Measurements from ENCODE around the gene PHC1.

PHC1 gene

DNA sequence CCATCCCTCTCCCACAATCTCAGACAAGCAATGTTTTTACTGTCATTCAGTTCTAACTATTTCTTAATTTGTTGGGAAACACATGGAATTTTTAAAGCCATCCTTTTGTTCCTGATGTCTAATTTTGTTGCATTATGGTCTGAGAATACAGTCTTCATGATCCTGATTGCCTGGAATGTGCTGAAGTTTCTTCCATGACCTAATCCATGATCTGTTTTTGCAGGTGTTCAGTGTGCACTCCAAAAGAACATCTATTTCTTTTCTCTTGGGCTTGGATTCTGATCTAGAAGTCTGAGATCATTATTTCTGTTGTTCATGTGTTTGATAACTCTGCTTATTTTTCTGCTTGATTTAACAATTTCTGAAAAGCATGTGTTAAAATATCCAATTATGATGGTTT lies 43.2 kb upstream of the PHC1 start:
- Histone ChIP-seq H3K27me3 (ENCODE audit: insufficient read depth, poor library complexity, severe bottlenecking) (no peaks in the 10 kb centered on the region), H3K27ac (ENCODE audit: poor library complexity, severe bottlenecking) (no peak overlapping the region), H3K4me1 (ENCODE audit: insufficient read depth, poor library complexity, severe bottlenecking) (no peaks in the 10 kb centered on the region), H3K4me3 (ENCODE audit: severe bottlenecking) (no peak overlapping the region), H3K36me3 (ENCODE audit: low read depth) (no peaks in the 10 kb centered on the region), H3K9me3 (ENCODE audit: severe bottlenecking) (no peaks in the 10 kb centered on the region)
- TF ChIP-seq CTCF (IDR thresholded peaks at IDR 0.05; ENCODE audit: poor library complexity, severe bottlenecking): no peak
- DNase-seq (ENCODE audit: low spot score): no peak
- no peak for ATAC-seq (ENCODE audit: low read depth)

DNA sequence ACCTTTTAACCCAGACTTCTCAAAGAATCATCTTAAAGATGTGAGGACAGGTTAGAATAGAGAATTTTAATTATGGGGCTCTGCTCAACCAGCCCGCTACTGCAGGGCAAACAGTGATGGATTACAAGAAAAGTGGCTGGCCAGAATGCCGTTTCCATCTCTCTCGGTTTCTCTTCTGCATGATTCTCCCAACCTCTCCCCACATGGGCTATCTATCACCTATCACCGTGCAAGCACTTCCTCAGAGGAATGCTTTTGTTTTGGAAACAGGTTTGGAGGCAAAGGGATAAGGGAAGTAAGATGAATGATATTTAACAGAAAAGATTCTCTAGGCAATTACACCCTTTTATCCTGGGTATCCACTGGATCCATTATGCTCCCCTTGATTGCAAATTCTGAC lies 37.4 kb upstream of the PHC1 start:
- no peaks in the 10 kb centered on the region for H3K4me1 ChIP-seq (ENCODE audit: insufficient read depth, poor library complexity, severe bottlenecking)
- H3K27me3 ChIP-seq (ENCODE audit: insufficient read depth, poor library complexity, severe bottlenecking): no peaks in the 10 kb centered on the region
- H3K4me3 ChIP-seq (ENCODE audit: severe bottlenecking): no peak overlapping the region
- no peaks in the 10 kb centered on the region for H3K36me3 ChIP-seq (ENCODE audit: low read depth)
- no peaks in the 10 kb centered on the region for H3K9me3 ChIP-seq (ENCODE audit: severe bottlenecking)
- H3K27ac ChIP-seq (ENCODE audit: poor library complexity, severe bottlenecking): no peak overlapping the region
- DNase-seq (ENCODE audit: low spot score): no peak
- ATAC-seq (ENCODE audit: low read depth): no peak
- TF ChIP-seq CTCF (IDR thresholded peaks at IDR 0.05; ENCODE audit: poor library complexity, severe bottlenecking): no peak

DNA sequence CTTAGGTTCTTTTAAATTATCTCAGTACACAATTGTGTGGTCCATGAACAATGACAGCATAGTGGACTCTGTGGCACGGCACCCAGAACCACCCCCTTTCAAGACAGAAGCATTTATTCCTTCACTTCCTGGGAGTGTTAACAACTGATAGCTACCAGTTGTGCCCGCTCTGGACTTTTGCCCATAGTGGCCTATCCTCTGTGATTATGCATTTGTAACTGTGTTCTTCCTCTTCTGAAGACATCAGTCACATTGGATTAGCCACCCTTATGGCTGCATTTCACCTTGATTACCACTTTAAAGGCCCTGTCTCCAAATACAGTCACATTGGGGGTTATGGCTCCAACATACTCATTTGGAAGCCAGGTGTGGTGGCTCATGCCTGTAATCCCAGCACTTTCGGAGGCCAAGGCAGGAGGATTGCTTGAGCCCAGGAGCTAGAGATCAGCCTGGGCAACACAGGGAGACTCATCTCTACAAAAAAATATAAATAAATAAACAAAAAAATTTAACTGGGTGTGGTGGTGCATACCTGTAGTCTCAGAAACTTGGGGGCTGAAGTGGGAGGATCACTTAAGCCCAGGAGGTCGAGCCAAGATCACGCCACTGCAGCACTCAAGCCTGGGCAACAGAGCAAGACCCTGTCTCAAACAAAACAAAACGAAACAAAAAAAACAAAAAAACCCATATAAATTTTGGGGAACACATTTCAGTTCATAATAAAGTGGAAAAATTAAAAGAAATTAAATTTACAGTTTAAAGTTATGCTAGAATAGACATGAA lies 27.6 kb upstream of the PHC1 start:
- Histone ChIP-seq H3K27me3 (ENCODE audit: insufficient read depth, poor library complexity, severe bottlenecking) (no peaks in the 10 kb centered on the region), H3K36me3 (ENCODE audit: low read depth) (no peaks in the 10 kb centered on the region), H3K9me3 (ENCODE audit: severe bottlenecking) (no peaks in the 10 kb centered on the region), H3K4me1 (ENCODE audit: insufficient read depth, poor library complexity, severe bottlenecking) (no peaks in the 10 kb centered on the region), H3K27ac (ENCODE audit: poor library complexity, severe bottlenecking) (no peak overlapping the region), H3K4me3 (ENCODE audit: severe bottlenecking) (no peak overlapping the region)
- no peak for TF ChIP-seq CTCF (IDR thresholded peaks at IDR 0.05; ENCODE audit: poor library complexity, severe bottlenecking)
- ATAC-seq (ENCODE audit: low read depth) (no peak), DNase-seq (ENCODE audit: low spot score) (no peak)

DNA sequence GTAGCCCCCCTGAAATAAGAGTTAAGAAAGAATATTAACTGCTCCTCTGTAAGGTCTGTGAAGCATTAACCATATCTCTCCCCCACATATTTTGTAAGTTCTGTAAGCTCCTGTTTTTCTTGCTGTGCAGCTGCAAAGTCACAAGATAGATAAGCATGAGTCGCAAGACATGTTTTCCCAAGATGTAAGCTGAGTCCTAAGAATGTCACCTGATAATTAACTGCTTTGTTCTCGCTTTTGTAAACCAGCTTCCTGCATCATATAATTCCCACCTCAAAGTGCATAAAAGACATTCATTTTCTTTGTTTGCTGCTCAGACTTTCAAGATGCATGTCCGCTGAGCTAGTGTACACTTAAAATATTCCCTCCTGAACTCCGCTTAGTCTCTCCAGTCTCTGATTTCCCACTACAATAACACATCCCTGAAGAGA lies 27.0 kb upstream of the PHC1 start:
- Histone ChIP-seq H3K9me3 (ENCODE audit: severe bottlenecking) (no peaks in the 10 kb centered on the region), H3K27me3 (ENCODE audit: insufficient read depth, poor library complexity, severe bottlenecking) (no peaks in the 10 kb centered on the region), H3K27ac (ENCODE audit: poor library complexity, severe bottlenecking) (no peak overlapping the region), H3K4me1 (ENCODE audit: insufficient read depth, poor library complexity, severe bottlenecking) (no peaks in the 10 kb centered on the region), H3K4me3 (ENCODE audit: severe bottlenecking) (no peak overlapping the region), H3K36me3 (ENCODE audit: low read depth) (no peaks in the 10 kb centered on the region)
- no peak for TF ChIP-seq CTCF (IDR thresholded peaks at IDR 0.05; ENCODE audit: poor library complexity, severe bottlenecking)
- no peak for DNase-seq (ENCODE audit: low spot score)
- no peak for ATAC-seq (ENCODE audit: low read depth)
